Endometrial microvascular endothelial cells (primary cell): ENCODE measurements around the gene CROCC2. TPM values are rescaled to one million over a fixed set of nuclear protein-coding genes. Genes with fewer than 3 reads are reported as not detected.
"Not testable (repeated sequence)": the region's sequence is repeated elsewhere in the genome, so short reads cannot be mapped to it uniquely, and the experiment has no call there.

Experiments
- in situ Hi-C: cut with HindIII; loops from 2 replicates; pipeline ENCODE4 v1.10.0; 2017; ENCODE audit warnings: low sequenced_read_pairs, low pct_unique_long_range_greater_than_20kb; ENCODE audit errors: inconsistent ontology term
- total RNA-seq: library from RNA; depleted of rRNA; stranded (reverse); fragments of >200 nt; gene quantifications from one replicate; pipeline ENCODE4 v1.2.3, GENCODE V29; 2015; ENCODE audit errors: inconsistent ontology term

CROCC2 gene
- total RNA-seq, 1 donor from 2014 or later, result not detected

- in situ Hi-C loops, result no loop called here
These were observed 64.0 kb downstream of the CROCC2 start for GRCh38 chr2:240970104-240970503.

- in situ Hi-C loops, result no loop called here
These were observed 64.7 kb downstream of the CROCC2 start for GRCh38 chr2:240970816-240971215.

- in situ Hi-C loops, result no loop called here
These were observed 66.1 kb downstream of the CROCC2 start for GRCh38 chr2:240972201-240972600.

- in situ Hi-C loops, result no loop called here
These were observed 66.7 kb downstream of the CROCC2 start for GRCh38 chr2:240972636-240973521.

- in situ Hi-C loops, result no loop called here
These were observed 68.8 kb downstream of the CROCC2 start for GRCh38 chr2:240974771-240975572.

- in situ Hi-C loops, result not testable (repeated sequence)
These were observed 69.8 kb downstream of the CROCC2 start for GRCh38 chr2:240975903-240976302.

- in situ Hi-C loops, result no loop called here
These were observed 75.1 kb downstream of the CROCC2 start for GRCh38 chr2:240981280-240981679.

- in situ Hi-C loops, result no loop called here
These were observed 76.0 kb downstream of the CROCC2 start for GRCh38 chr2:240981871-240982800.

GRCh38 chr2:240982821-240983281, 76.7 kb downstream of the CROCC2 start:
- in situ Hi-C loops, result no loop called here

GRCh38 chr2:240983361-240983995, 77.3 kb downstream of the CROCC2 start:
- in situ Hi-C loops, result no loop called here

GRCh38 chr2:240983996-240984498, 77.9 kb downstream of the CROCC2 start:
- in situ Hi-C loops, result no loop called here

GRCh38 chr2:240985881-240986786, 80.0 kb downstream of the CROCC2 start:
- in situ Hi-C loops, result no loop called here

GRCh38 chr2:240986787-240987411, 80.8 kb downstream of the CROCC2 start:
- in situ Hi-C loops, result no loop called here

- in situ Hi-C loops, result no loop called here
These were observed 81.5 kb downstream of the CROCC2 start for GRCh38 chr2:240987588-240987987.

- in situ Hi-C loops, result no loop called here
These were observed 82.0 kb downstream of the CROCC2 start for GRCh38 chr2:240988146-240988545.

GRCh38 chr2:240988571-240989271, 82.6 kb downstream of the CROCC2 start:
- in situ Hi-C loops, result no loop called here
